Stimulated activated CD8-positive, alpha-beta memory T cell treated with anti-CD3 and anti-CD28 coated beads, Interleukin-2, amount 100 ng/mL, for 48 hours (primary cell): ENCODE measurements around the gene GAS2L2.

ENCODE experiments used
- DNase-seq, 2 donors: peaks; one replicate each; pipeline ENCODE4 v3.0.0-alpha.2; 2020; ENCODE audit warnings: low read depth in 2 of 2

The GAS2L2 gene

DNA sequence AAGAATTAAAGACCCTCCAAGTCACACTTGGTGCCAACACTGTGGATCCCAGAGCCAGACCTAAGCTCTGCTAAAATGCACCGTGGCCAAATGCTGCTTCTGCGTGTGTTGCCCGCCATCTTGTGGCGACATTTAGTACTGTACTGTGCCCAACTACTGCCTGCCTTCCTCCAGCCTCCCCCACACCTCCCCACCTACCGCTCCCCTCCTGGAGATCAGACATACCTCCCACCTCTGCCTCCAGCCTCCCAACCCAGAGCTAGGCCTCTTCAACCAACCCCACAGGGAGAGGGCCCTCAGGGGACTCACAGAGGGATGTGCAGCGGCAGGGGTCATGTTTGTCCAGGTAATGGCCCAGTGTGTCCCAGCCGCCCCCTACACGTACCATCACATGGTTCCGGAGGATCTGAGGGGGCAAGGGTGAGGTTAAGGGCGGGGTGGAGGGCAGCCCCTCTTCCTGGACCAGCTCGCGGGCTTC lies 5.5 kb downstream of the GAS2L2 start:
- peak; percentile 61 to 78 for DNase-seq

GRCh38 chr17:35745749-35746320 lies 7.2 kb downstream of the GAS2L2 start:
- DNase-seq = no peak

- DNase-seq = no peak
These were observed 7.8 kb downstream of the GAS2L2 start for GRCh38 chr17:35745246-35745645.

DNA sequence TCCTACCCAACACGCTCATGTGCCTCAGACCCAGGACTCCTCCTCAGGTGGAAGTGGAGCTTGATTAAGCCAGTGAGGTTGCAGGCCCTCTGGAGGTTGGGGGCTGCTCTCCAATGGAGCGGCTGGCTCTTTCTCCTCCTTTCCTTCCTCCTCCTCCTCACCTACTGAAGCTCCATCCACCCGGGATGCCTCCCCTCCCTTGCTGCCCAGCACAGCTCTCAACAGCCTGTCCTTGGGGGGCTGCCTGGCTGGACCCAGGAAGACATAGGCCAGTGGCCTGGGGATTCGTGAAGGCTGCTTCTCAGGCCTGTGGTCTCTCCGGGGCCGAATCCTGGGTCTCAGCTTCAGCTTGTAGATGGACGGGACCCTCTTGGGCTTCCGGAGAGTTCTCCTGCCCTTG lies 8.2 kb downstream of the GAS2L2 start:
- no peak for DNase-seq

GRCh38 chr17:35743626-35744328 lies 9.3 kb downstream of the GAS2L2 start:
- DNase-seq = no peak

GRCh38 chr17:35742896-35743477 lies 10.1 kb downstream of the GAS2L2 start:
- no peak for DNase-seq

GRCh38 chr17:35742496-35742895 lies 10.5 kb downstream of the GAS2L2 start:
- no peak for DNase-seq

DNA sequence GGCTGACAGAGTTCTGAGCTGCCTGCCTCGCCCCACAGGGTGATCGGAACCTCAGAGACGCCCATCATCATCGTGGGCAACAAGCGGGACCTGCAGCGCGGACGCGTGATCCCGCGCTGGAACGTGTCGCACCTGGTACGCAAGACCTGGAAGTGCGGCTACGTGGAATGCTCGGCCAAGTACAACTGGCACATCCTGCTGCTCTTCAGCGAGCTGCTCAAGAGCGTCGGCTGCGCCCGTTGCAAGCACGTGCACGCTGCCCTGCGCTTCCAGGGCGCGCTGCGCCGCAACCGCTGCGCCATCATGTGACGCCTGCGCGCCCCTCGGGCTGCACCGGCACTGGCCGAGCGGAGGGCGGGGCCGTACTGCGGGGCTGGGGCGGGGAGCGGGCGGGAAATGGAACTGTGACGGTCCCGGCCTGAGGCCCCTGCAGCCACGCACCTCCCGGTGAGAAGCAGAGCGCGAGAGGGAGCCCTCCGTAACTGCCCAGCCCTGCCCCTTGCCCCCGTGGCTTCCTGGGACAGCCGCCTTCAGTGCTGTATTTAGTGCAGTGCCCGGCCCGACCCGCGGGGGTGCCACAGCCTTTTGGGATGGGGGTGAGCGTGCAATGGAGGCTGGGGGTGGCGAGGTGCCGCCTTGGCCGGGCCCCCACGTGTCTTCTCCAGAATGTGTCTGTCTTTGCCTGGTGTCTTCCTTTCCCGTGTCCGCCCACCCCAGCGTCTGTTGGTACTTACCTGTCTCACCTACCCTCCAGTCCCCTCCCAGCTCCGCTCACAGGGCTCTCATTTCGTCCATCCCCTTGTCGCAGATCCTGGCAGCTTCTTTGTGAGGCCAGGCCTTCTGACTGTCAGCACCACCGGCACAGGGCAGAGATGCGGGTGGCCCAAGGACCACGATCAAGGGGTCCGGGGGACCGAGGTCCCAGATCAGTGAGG lies 11.8 kb downstream of the GAS2L2 start:
- DNase-seq = peak in 1 of 2 donors; percentile 17

DNA sequence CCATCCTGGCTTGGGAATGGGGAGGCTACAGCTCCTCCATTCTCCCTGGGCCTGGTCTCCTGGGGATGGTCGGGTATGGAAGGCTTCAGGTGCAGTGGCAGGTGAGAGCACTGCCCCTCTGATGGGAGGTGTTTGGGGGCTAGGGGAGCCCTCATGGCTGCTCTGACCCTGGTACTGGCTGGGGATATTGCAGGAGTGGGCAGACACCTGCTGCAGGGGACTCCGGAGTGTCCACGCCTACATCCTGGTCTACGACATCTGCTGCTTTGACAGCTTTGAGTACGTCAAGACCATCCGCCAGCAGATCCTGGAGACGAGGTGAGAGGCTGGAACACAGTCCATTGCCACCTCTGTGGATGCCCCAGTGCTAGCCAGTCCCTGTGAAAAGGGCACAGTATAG lies 12.8 kb downstream of the GAS2L2 start:
- no peak for DNase-seq

DNA sequence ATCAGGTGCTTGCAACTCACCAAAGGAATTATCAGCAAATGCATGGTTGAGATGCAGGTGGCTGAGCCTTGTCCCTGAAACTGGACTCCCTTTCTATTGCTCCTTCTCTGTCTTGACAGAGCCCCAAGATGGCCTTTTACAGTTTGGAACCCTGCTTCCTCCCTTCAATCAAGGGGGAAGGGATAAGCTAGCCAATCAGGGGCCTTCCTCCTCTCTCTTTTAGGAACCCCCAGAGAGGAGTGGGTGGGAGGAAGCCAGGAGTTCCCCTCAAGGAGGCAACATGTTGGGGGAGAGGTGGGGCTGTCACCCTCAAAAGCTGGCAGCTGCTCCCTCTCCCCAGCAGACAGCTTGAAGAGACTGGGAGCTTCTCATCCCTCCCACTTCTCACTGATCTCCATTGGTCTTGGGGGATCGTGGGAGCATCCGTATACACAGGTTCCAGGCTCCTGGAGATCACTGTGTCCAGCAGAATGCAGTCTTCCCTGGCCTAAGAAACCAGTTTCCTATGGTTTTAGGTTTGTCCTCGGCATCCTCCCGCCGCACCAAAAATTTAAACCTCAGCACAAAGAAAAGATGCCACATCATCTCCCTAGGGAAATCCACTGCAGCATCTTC lies 14.4 kb downstream of the GAS2L2 start:
- DNase-seq = no peak

GRCh38 chr17:35736236-35736635 lies 16.8 kb downstream of the GAS2L2 start:
- no peak for DNase-seq

- no peak for DNase-seq
These were observed 17.8 kb downstream of the GAS2L2 start for GRCh38 chr17:35735036-35735805.

GRCh38 chr17:35734396-35734795 lies 18.6 kb downstream of the GAS2L2 start:
- no peak for DNase-seq

- no peak for DNase-seq
These were observed 19.7 kb downstream of the GAS2L2 start for GRCh38 chr17:35733366-35733765.

DNA sequence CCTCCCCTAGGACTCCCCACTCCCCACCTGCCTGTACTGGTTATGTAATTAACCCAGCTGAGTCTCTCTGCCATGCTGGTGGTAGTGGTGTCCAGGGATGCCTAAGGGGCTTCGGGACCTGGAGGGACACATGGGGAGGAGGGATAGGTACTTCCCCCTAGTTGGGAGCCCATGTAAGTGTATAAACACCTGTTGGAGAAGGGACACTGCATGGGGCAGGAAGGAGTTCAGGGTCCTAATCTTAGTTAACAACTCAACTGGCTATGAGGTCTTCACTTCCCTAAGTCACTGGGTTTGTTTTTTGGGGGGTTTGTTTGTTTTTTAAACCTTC lies 20.3 kb downstream of the GAS2L2 start:
- no peak for DNase-seq

GRCh38 chr17:35731917-35732805 lies 20.9 kb downstream of the GAS2L2 start:
- DNase-seq = no peak

DNA sequence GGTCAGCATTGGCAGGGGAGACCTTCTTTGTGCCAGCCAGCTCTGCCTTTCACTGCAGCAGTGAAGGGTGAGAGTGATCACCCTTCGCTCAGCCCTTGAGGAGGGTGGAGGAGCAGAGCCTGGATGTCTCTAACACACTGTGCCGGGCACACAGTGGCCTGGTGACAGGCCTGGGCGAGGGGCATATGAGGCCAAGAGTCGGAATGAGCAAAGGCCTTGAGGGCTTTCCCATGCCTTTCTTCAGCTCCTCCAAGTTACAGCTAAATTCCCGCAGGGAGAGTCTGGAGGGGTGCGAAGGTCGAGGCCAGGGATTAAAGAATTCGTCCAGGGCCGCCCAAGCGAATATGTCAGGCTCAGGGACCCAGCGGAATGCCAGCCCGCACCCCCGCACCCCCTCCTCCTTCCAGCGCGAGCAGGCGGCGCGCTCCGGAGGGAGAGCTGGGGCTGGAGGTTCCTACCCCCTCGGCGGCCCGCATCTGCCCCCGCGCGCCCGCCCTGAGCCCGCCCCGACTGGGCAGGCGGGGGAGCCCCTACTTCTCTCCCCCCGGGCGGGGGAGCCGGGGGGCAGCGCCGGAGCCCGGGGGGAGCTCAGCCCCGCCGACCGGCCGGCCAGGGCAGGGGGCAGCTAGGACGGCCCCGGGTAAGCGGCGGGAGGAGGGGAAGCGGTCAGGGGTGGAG lies 21.7 kb downstream of the GAS2L2 start, which contains the start of gene RASL10B:
RASL10B (plus strand) TSS at position 401 of the 678 bp plus-strand sequence. CDS start 3,546 bp downstream, outside the sequence.
- DNase-seq = peak; percentile 17 to 34

DNA sequence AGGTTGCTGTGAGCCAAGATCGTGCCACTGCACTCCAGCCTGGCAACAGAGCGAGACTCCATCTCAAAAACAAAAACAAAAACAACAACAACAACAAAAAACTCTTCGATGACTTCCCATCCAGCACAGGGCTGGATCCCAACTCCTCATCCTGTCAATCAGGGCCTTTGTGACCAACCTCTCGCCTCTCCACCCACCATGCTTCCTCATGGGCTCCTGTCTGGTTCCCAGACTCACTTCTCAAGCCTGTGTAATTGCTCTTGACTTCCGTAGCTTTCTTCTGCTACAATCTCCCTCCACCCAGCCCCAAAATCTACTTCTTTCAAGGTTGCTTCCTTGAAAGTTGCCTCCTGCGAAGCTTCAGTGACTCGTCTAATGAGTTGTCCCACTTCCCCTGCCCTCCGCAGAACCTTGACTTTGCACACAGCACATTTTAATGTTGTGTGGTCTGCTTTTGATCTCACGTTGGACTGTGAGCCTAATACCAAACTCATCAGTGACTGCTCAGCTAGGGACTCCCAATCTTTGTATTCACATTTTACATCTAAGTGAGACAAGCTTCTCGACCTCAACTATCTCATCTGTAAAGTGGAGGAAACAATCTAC lies 22.5 kb downstream of the GAS2L2 start:
- DNase-seq = no peak

- no peak for DNase-seq
These were observed 23.6 kb downstream of the GAS2L2 start for GRCh38 chr17:35729405-35729833.
